Superior temporal gyrus (tissue), 1 donor: ENCODE measurements around the gene THEM5.
"Not testable (repeated sequence)": the region's sequence is repeated elsewhere in the genome, so short reads cannot be mapped to it uniquely, and the experiment has no call there.

Source experiments
- DNase-seq: peaks from one replicate; pipeline ENCODE4 v3.0.0-alpha.2; 2016; ENCODE audit errors: extremely low spot score

Gene THEM5, protein sequence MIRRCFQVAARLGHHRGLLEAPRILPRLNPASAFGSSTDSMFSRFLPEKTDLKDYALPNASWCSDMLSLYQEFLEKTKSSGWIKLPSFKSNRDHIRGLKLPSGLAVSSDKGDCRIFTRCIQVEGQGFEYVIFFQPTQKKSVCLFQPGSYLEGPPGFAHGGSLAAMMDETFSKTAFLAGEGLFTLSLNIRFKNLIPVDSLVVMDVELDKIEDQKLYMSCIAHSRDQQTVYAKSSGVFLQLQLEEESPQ

DNA sequence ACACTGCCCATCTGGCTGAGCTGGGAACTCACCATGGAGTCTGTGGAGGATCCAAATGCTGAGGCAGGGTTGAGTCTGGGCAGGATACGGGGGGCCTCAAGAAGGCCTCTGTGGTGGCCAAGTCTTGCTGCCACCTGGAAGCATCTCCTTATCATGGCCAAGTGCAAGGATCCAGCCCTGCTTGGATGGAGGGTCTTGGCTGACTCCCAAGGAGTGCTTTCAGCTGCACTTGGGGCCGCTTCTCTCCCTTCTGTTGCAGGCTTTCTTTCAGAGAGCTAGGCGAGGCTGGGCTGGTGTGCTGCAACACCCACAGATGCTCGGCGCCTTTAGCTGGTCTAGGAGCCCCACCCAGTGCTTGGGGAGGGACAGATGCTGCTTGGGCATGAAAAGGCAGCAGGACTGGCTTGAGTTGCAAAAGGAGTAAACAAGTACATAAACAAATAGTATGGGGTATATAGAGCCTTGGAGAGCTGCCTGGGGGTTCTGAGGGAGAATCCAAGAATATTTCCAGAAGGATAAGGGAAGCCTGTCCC lies at the start of gene THEM5:
TSS of gene THEM5 (minus strand) at position 302 of the 533 bp plus-strand sequence. CDS start at position 155, 147 bp downstream.
- no peak for DNase-seq

DNA sequence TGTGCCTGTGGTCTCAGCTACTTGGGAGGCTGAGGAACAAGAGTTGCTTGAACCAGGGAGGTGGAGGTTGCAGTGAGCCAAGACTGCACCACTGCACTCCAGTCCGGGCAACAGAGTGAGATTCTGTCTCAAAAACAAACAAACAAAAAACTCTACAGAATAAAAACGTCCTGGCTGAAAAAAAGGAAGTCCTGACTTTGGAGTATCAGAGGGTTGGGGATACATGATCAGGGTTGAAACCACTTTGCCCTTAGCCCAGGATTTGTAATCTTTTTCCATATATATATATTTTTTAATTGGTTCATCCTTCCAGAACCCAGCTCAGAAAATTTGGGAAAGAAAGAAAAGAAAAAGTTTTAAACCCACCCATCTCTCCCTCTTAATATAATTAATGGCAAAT lies 49.3 kb upstream of the THEM5 start:
- no peak for DNase-seq

DNA sequence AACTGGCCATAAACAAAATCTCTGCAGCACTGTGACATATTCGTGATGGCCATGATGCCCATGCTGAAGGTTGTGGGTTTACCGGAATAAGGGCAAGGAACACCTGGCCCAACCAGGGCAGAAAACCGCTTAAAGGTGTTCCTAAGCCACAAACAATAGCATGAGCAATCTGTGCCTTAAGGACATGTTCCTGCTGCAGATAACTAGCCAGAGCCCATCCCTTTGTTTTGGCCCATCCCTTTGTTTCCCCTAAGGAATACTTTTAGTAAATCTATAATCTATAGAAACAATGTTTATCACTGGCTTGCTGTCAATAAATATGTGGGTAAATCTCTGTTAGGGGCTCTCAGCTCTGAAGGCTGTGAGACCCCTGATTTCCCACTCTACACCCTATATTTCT lies 47.3 kb upstream of the THEM5 start:
- DNase-seq: not testable (repeated sequence)

DNA sequence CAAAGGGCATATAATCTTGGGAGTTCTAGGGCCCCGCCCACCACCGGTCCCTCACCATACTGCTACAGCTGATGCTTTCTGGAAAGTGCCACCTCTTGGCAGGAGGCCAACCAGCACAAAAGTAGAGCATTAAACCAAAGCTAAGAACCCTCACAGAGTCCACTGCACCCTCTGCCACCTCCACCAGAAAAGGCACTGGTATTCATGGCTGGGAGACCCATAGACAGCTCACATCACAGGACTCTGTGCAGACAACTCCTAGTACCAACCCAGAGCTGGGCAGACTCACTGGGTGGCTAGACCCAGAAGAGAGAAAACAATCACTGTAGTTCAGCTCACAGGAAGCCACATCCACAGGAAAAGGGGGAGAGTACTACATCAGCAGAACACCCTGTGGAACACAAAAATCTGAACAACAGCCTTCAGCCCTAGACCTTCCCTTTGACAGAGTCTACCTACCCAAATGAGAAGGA lies 45.0 kb upstream of the THEM5 start:
- DNase-seq: no peak

DNA sequence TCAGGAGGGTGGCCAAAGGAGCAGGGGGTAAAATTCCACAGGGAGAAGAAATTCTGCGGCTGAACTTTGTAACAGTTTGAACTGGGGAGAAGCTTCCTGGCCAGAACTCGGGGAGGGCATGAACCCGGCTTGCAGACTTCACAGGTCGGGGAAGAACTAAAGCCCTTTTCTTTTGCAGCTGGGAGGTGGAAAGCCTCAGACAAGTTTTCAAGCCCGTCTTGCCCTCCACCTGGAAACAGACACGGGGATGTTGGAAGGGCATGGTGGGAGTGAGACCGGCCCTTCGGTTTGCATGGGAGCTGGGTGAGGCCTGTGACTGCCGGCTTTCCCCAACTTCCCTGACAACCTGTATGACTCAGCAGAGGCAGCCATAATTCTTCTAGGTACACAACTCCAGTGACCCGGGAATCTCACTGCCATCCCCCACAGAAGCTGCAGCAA lies 44.5 kb upstream of the THEM5 start:
- DNase-seq: no peak

DNA sequence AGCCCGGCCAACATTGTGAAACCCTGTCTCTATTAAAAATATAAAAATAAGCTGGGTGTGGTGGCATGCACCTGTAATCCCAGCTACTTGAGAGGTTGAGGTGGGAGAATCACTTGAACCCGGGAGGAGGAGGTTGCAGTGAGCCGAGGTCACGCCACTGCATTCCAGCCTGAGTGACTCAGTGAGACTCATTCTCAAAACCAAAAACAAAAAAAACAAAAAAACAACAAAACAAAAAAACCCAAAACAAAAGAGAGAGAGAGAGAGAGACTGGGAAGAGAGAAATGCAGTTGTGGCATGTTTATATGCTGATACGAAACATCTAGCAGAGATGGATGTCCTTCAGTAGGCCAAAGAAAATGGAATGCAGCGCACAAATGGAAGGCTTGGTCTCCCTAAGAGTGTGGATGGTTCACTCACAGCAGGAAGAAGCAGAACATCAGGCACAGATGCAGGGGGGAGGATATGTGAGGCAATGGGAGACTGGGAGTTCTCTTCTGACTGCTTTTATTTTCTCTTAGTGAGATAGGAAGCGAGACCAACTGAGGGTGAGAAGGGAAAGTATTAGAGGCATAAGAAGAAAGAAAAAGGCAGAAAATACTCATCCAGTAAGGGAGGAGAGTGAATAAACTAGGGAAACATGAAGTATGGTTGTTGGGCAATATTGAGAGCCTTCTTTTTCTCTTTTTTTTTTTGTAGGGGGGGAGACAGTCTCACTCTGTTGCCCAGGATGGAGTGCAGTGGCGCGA lies 39.8 kb upstream of the THEM5 start:
- DNase-seq: no peak

DNA sequence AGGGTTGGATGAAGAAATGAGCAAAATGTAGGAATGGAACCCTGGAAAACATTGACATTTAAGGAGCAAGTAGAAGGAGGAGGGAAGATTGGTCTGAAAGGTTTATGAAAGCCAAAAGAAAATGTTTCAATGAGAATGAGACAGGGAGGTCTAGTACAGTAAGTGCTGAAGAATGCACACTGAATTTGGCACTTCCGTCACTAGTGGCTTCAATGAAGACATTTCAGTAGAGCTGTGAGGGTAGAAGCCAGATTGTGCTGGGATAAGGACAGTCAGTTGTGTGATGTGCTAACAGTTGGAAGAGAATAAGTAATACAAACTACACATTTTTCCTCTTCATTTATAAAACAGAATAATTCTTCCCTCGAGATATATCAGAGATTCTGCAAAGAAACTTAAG lies 38.7 kb upstream of the THEM5 start:
- DNase-seq: no peak

DNA sequence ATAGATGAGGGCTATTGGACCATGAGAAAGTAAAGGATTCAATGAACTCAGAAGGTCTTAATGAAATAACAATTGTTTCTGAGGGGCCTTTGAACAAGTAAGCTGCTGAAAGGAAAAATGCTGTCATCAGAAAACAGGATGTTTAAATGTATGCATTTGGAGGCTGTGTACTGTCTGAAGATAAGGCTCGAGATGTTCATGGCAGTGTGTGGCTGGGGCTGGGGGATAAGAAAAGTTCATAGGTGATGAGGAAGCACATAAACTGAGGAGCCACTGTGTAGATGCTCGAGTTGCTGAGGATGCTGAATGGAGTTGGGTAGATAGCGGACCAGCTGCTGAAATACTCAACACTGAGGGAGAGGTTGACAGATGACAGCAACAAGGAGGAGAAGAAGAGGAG lies 38.0 kb upstream of the THEM5 start:
- DNase-seq: no peak

DNA sequence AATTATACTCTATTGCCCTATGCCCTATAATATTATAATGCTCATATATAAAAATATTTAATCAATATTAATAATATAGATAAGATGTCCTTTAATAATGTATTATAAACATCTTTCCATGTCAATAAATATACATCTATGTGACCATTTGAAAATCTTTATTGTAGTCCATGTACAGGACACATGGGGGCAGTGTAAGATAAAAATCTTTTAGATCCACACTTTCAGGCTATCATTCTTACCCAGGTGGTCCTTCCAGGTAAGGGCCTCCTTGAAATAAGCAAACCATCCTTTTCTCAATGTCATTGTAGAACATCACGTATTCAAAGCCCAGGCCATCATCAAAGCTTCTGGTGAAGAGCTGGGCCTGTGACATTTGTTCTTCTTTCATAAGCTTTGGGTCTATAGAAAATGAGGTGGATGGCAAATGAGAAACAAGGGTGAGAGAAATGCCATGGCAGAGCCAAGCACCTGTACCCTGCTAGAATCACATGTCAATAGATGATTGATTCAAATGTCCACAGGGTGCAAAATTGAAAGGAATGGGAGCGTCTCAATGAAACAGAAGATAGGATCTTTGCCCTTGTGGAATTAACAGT lies 35.6 kb upstream of the THEM5 start:
- no peak for DNase-seq

DNA sequence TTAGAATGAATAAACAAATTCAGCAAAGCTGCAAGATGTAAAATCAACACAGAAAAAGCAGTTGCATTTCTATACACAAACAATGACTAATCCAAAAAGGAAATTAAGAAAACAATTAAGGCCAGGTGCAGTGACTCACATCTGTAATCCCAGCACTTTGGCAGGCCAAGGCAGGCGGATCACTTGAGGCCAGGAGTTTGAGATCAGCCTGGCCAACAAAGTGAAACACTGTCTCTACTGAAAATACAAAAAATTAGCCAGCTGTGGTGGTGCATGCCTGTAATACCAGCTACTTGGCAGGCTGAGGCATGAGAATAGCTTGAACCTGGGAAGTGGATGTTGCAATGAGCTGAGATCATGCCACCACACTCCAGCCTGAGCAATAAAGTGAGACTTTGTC lies 33.5 kb upstream of the THEM5 start:
- DNase-seq: no peak

DNA sequence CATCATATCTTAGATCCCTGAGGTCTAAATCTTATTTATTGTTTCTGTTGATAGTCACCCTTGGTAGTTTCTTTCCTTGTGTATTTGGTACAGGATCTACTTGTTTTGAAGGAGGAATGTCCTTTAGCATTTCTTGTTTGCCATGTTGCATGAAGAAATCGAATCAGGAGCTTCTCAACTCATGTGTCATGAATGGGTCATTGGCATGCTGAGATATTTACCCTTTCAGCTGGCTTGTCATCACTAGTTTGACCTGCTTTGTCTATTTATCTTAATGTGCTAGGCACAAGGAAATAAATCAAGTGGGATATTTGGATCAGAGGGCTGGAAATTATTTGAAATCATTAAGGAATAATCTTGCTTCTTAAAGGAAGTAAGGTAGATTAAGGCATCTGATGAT lies 32.0 kb upstream of the THEM5 start:
- DNase-seq: no peak

DNA sequence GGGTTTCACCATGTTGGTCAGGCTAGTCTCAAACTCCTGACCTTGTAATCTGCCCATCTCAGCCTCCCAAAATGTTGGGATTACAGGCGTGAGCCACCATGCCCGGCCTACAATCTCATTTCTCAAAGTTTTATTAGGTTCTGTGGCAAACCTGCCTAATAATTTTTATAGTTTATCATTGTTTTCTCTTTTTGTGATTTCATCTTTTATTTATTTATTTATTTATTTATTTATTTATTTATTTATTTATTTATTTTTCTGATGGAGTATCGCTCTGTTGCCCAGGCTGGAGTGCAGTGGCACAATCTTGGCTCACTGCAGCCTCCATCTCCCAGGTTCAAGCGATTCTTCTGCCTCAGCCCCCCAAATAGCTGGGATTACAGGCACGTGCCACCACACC lies 31.4 kb upstream of the THEM5 start:
- not testable (repeated sequence) for DNase-seq

DNA sequence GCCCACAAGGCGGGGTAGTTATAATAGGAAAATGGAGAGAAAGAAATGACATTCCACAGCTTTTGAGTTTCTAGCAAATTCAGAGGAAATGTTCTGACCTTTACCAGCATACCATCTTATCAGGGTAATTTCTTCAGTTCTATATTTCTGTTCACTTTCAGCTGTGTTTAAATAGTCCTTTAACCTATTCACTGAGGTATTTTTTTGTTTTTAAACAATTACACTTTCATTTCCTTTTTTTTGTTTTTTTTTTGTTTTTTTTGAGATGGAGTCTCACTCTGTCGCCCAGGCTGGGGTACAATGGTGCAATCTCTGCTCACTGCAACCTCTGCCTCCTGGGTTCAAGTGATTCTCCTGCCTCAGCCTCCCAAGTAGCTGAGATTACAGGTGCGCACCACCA lies 30.9 kb upstream of the THEM5 start:
- DNase-seq: not testable (repeated sequence)

DNA sequence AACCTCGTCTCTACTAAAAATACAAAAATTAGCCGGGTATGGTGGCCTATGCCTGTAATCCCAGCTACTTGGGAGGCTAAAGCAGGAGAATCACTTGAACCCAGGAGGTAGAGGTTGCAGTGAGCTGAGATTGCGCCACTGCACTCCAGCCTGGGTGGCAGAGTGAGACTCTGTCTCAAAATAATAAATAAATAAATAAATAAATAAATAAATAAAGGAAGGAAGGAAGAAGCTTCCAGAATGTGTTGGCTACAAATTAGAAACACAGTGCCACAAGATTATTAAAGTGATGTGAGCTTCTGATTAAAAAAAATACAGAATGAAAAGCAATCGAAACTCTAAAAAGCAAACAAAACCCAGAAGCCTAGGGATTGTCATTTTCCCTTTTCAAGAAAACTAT lies 30.4 kb upstream of the THEM5 start:
- DNase-seq: not testable (repeated sequence)

DNA sequence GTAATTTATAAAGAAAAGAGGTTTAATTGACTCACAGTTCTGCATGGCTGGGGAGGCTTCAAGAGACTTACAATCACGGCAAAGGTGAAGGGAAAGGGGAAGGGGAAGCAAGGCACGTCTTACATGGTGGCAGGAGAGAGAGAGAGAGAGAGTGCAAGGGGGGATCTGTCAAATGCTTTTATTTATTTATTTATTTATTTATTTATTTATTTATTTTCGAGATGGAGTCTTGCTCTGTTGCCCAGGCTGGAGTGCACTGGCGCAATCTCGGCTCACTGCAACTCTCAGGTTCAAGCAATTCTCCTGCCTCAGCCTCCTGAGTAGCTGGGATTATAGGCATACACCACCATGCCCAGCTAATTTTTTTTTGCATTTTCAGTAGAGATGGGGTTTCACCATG lies 29.4 kb upstream of the THEM5 start:
- not testable (repeated sequence) for DNase-seq

DNA sequence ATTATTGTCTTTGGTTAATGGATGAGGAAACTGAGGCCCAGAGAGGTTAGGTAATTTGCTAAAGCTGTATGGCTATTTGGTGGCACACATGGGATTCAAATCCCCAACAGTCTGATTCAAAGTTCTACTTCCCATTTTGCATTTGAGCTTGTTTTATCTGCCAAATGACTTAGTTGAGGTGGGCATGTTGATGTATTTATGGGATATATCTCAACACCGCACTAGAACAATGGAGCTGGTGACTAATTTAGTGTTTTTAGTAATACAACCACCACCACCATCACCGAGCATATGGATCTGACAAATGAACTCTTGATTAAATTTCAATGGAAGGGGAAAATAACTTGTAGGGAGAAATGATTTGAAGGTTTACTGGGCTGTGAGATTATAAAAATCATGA lies 29.0 kb upstream of the THEM5 start:
- DNase-seq: no peak

DNA sequence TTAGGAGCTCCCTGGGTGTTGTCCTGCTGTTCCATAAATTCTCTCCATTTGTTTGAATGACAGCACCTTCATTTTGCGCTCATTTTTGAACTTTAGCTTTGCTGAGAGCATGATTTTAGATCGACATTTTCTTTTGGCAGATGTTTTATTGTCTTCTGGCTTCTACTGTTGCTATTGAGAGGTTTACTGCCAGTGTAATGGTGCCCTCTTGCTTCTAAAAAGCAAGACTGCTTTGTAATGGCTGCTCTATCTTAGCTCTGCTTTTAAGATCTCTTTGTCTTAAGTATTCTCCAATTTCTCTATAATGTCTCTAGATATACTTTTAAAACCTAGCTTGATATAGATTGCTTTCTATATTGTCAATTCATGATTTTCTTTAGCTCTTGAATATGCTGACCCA lies 28.0 kb upstream of the THEM5 start:
- peak; percentile 76 for DNase-seq

DNA sequence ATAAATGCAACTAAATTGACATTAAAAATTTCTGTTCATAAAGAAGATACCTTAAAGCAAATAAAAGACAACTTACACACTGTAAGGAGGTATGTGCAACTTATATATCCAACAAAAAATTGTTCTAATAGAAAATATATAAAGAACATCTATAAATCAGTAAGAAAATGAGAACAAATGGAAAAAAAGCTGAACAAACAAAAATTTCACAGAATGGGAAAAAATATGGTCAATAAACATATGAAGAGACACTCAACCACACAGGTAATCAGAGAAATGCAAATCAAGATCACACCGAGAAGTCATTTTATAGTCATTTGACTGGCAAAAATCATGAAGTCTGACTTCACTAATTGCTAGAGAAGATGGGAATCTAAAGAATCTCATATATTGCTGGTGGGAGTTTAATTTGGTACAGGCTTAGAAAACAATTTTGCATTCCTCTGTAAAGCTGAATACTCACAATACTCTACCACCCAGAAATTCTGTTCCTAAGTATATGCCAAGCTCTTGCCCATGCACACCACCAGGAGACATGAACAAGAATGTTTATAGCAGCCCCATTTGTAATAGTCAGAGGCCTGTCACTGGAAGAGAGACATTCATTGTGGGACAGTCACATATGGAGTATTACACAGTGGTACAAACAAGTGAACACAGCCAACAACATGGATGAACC lies 22.0 kb upstream of the THEM5 start:
- no peak for DNase-seq

DNA sequence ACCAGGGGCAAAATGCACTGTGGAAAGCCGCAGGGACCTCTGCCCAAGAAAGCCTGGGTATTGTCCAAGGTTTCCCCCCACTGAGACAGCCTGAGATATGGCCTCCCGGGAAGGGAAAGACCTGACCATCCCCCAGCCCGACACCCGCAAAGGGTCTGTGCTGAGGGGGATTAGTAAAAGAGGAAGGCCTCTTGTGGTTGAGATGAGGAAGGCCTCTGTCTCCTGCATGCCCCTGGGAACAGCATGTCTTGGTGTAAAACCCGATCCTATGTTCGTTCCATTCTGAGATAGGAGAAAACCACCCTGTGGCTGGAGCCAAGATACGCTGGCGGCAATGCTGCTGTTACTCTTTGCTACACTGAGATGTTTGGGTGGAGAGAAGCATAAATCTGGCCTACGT lies 19.3 kb upstream of the THEM5 start:
- DNase-seq: not testable (repeated sequence)

DNA sequence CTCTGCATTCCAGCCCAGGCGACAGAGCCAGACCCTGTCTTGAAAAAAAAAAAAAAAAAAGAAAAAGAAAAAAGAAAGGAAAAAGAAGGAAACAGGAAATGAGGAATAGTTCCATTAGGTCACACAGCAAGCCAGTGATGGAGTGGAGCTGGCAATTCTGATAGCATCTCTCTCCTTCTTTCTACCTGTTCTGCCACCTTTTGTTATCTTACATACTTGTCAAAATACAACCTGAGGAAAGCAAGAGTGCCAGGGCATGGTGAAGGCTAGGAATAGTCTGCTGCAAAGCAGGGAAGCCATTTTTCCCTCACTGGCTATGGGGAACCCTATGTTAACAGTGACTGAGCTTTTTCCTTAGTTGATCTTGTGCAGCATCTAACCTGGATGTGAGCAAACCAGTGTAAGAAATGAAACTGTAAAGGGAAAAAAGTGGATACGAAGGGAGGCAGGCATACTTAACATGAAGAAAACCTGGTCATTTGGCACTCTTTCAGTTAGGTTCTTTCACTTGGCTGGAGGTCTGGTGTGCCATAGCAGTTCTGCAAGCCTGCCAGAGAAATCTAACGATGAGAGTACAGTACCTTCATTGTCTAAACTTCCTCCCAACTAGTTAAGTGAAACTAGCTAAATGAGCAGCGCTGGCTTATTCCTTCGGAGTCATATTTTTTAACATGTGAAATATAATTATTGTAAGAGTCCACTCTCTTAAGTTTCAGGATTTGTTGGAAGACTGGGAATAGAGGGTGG lies 17.9 kb upstream of the THEM5 start:
- DNase-seq: no peak

DNA sequence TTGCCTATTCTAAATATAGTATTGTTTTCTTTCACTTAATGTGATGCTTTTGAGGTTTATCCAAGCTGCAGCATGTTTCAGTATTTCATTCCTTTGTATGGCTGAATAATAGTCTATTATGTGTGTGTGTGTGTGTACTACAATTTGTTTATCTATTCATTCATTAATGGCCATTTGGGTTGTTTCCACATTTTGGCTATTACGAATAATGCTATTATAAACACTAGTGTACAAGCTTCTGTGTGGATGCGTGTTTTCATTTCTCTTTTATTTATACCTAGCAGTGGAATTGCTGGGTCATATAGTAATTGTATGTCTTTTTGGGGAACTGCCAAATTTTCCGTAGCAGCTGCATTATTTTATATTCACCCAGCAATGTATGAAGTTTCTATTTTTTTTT lies 15.0 kb upstream of the THEM5 start:
- peak; percentile 69 for DNase-seq
